H1 (cell line): ENCODE data around the gene OR10A4. TPM values are rescaled to one million over a fixed set of nuclear protein-coding genes. Genes with fewer than 3 reads are reported as not detected.
A peak's percentile ranks its signal among the peaks of the same experiment; 100 is the strongest.

Experiments
- CTCF ChIA-PET: fragments of 300-600 bp; sonication (Branson Sonifier 250); formaldehyde crosslinking; loops from one replicate; lab custom pipeline; 2021; ENCODE audit not compliant: partially characterized antibody; lab: Charles Lee
- POLR2A ChIA-PET: fragments of 300-600 bp; sonication (Branson Sonifier 250); formaldehyde crosslinking; loops from one replicate; lab custom pipeline; 2021; ENCODE audit warnings: inconsistent platforms; ENCODE audit not compliant: partially characterized antibody; lab: Charles Lee
- DNase-seq, 2 experiments: peaks; one replicate each; pipeline versions ENCODE4 v3.0.0 to v3.0.0-alpha.2; 2010 to 2022; ENCODE audit warnings: low spot score in 2 of 2, low read depth in 1 of 2, mixed read lengths in 1 of 2
- FAIRE-seq: peaks from 2 replicates; lab custom pipeline; 2011; peaks lifted over from hg19 to GRCh38; lab: Jason Lieb, UNC
- H2AFZ ChIP-seq: 2 replicates; pipeline ENCODE4 v1.8.1; 2012; ENCODE audit warnings: low read length, inconsistent platforms
- H2AK5ac ChIP-seq: 2 replicates; pipeline ENCODE4 v1.6.1; 2013; ENCODE audit warnings: low read depth, low read length
- H2BK120ac ChIP-seq: replicated peaks from 2 replicates; pipeline ENCODE3; 2013; ENCODE audit warnings: low read depth, low read length, inconsistent platforms
- H2BK12ac ChIP-seq: 2 replicates; pipeline ENCODE4 v1.6.1; 2013; ENCODE audit warnings: low read depth, low read length
- H2BK15ac ChIP-seq: 2 replicates; pipeline ENCODE4 v1.6.1; 2013; ENCODE audit warnings: low read length
- H2BK20ac ChIP-seq: 2 replicates; pipeline ENCODE4 v1.6.1; 2013; ENCODE audit warnings: low read length
- H2BK5ac ChIP-seq: 2 replicates; pipeline ENCODE4 v1.6.1; 2013; ENCODE audit warnings: low read depth, low read length
- H3K14ac ChIP-seq: 2 replicates; pipeline ENCODE4 v1.6.1; 2013; ENCODE audit warnings: inconsistent platforms; ENCODE audit not compliant: insufficient read length
- H3K18ac ChIP-seq: 2 replicates; pipeline ENCODE4 v1.6.1; 2013; ENCODE audit warnings: low read length; ENCODE audit errors: extremely low read depth
- H3K23ac ChIP-seq: 2 replicates; pipeline ENCODE4 v1.6.1; 2013; ENCODE audit warnings: inconsistent platforms; ENCODE audit not compliant: insufficient read length
- H3K23me2 ChIP-seq: 2 replicates; pipeline ENCODE4 v1.6.1; 2013; ENCODE audit warnings: low read depth, low read length
- H3K27ac ChIP-seq: 2 replicates; pipeline ENCODE4 v1.6.1; 2011; ENCODE audit warnings: low read depth, low read length, inconsistent platforms
- H3K27me3 ChIP-seq, 4 experiments: replicated peaks in 1 of 4; 1 replicate in 1 of 4; 2 replicates in 3 of 4; pipeline versions ENCODE4 v1.6.1 to v1.8.1; 2011 to 2013; ENCODE audit warnings: low read length in 3 of 4, mild to moderate bottlenecking in 3 of 4, inconsistent platforms in 2 of 4, mixed read lengths in 2 of 4, moderate library complexity in 1 of 4; ENCODE audit not compliant: control insufficient read depth in 3 of 4, insufficient read depth in 3 of 4; ENCODE audit errors: extremely low read depth in 1 of 4
- H3K36me3 ChIP-seq, 4 experiments: 2 replicates each; pipeline versions ENCODE4 v1.6.1 to v1.8.1; 2011 to 2013; ENCODE audit warnings: mild to moderate bottlenecking in 4 of 4, low read length in 3 of 4, moderate library complexity in 2 of 4, control low read depth in 1 of 4, inconsistent platforms in 1 of 4; ENCODE audit not compliant: insufficient read depth in 4 of 4, control insufficient read depth in 2 of 4
- H3K4ac ChIP-seq: replicated peaks from 2 replicates; pipeline ENCODE3; 2013; ENCODE audit warnings: low read length, low read depth, mixed read lengths, inconsistent platforms; ENCODE audit not compliant: insufficient read length
- H3K4me1 ChIP-seq, 4 experiments: replicated peaks in 1 of 4; 1 replicate in 1 of 4; 2 replicates in 3 of 4; pipeline versions ENCODE4 v1.6.1 to v1.8.1; 2011 to 2013; ENCODE audit warnings: low read length in 3 of 4, inconsistent platforms in 2 of 4, mixed read lengths in 1 of 4; ENCODE audit not compliant: insufficient read depth in 4 of 4, control insufficient read depth in 3 of 4
- H3K4me2 ChIP-seq, 2 experiments: 2 replicates each; pipeline versions ENCODE4 v1.6.1 to v1.8.1; 2011 to 2013; ENCODE audit warnings: low read depth in 2 of 2, low read length in 2 of 2, control low read depth in 1 of 2, inconsistent platforms in 1 of 2, mild to moderate bottlenecking in 1 of 2; ENCODE audit not compliant: insufficient read depth in 1 of 2
- H3K4me3 ChIP-seq, 4 experiments: fragments of 200-600, 300-600 bp in 1 of 4; sonication (generic), shearing (Covaris generic), sonication (Bioruptor Twin) in 1 of 4; 2 replicates each; pipeline versions ENCODE4 v1.5.1 to v1.8.1; 2011 to 2016; ENCODE audit warnings: low read length in 4 of 4, low read depth in 3 of 4, control low read depth in 2 of 4, inconsistent platforms in 2 of 4, mild to moderate bottlenecking in 2 of 4, mixed read lengths in 1 of 4, moderate library complexity in 1 of 4; ENCODE audit not compliant: insufficient read depth in 2 of 4; ENCODE audit errors: extremely low read depth in 1 of 4
- H3K56ac ChIP-seq: replicated peaks from 2 replicates; pipeline ENCODE3; 2013; ENCODE audit warnings: low read depth, mild to moderate bottlenecking, mixed read lengths, low read length, inconsistent platforms; ENCODE audit not compliant: insufficient read length
- H3K79me1 ChIP-seq: 2 replicates; pipeline ENCODE4 v1.6.1; 2013; ENCODE audit warnings: low read depth, low read length, control low read depth
- H3K79me2 ChIP-seq, 2 experiments: 2 replicates each; pipeline versions ENCODE4 v1.6.1 to v1.8.1; 2012 to 2013; ENCODE audit warnings: low read length in 2 of 2, mild to moderate bottlenecking in 2 of 2, inconsistent platforms in 1 of 2; ENCODE audit not compliant: insufficient read depth in 2 of 2, control insufficient read depth in 1 of 2
- H3K9ac ChIP-seq, 4 experiments: replicated peaks in 1 of 4; 1 replicate in 1 of 4; 2 replicates in 3 of 4; pipeline versions ENCODE4 v1.6.1 to v1.8.1; 2011 to 2013; ENCODE audit warnings: low read depth in 3 of 4, low read length in 3 of 4, control low read depth in 2 of 4, mild to moderate bottlenecking in 2 of 4, moderate library complexity in 2 of 4, inconsistent platforms in 1 of 4; ENCODE audit errors: extremely low read depth in 1 of 4
- H3K9me3 ChIP-seq, 2 experiments: 2 replicates each; pipeline versions ENCODE4 v1.6.1 to v1.8.1; 2012 to 2013; ENCODE audit warnings: mild to moderate bottlenecking in 2 of 2, moderate library complexity in 2 of 2, control low read depth in 1 of 2, inconsistent platforms in 1 of 2, low read depth in 1 of 2, low read length in 1 of 2, mixed read lengths in 1 of 2; ENCODE audit not compliant: insufficient read depth in 2 of 2
- H4K20me1 ChIP-seq, 2 experiments: replicated peaks in 1 of 2; 2 replicates each; pipeline versions ENCODE3 to v1.8.1; 2011 to 2013; ENCODE audit warnings: inconsistent platforms in 2 of 2, low read length in 2 of 2, mild to moderate bottlenecking in 1 of 2; ENCODE audit not compliant: insufficient read depth in 2 of 2, control insufficient read depth in 1 of 2
- H4K5ac ChIP-seq: 2 replicates; pipeline ENCODE4 v1.6.1; 2013; ENCODE audit warnings: low read length, low read depth, mixed read lengths, inconsistent platforms; ENCODE audit not compliant: insufficient read length
- H4K8ac ChIP-seq: 2 replicates; pipeline ENCODE4 v1.8.0; 2013; ENCODE audit warnings: mild to moderate bottlenecking, moderate library complexity, low read length, inconsistent platforms; ENCODE audit not compliant: insufficient read depth; ENCODE audit errors: extremely low read depth
- H4K91ac ChIP-seq: replicated peaks from 2 replicates; pipeline ENCODE3; 2013; ENCODE audit warnings: low read length, mixed read lengths, inconsistent platforms; ENCODE audit not compliant: insufficient read length
- CTCF ChIP-seq, 3 experiments: IDR thresholded peaks; 1 replicate in 2 of 3; 2 replicates in 1 of 3; pipeline versions ENCODE4 v1.5.1 to v1.6.1; 2011; ENCODE audit warnings: low read length in 3 of 3, mild to moderate bottlenecking in 3 of 3, inconsistent platforms in 2 of 3, low read depth in 1 of 3, moderate library complexity in 1 of 3; ENCODE audit not compliant: insufficient read depth in 1 of 3; ENCODE audit errors: control extremely low read depth in 1 of 3
- EP300 ChIP-seq, 2 experiments: IDR thresholded peaks; 1 replicate in 1 of 2; 2 replicates in 1 of 2; pipeline ENCODE4 v1.6.1; 2011 to 2012; ENCODE audit warnings: low read depth in 2 of 2, low read length in 2 of 2, mild to moderate bottlenecking in 2 of 2, borderline replicate concordance in 1 of 2, inconsistent platforms in 1 of 2, moderate library complexity in 1 of 2
- RAD21 ChIP-seq, 2 experiments: IDR thresholded peaks in 1 of 2; conservative IDR thresholded peaks in 1 of 2; 2 replicates each; pipeline ENCODE4 v1.6.1; 2011; ENCODE audit warnings: low read depth in 2 of 2, low read length in 2 of 2, improper control_type of control experiment in 1 of 2, inconsistent platforms in 1 of 2, mild to moderate bottlenecking in 1 of 2, moderate library complexity in 1 of 2
- RBBP5 ChIP-seq: IDR thresholded peaks from 2 replicates; pipeline ENCODE4 v1.7.1; 2012; ENCODE audit warnings: low read depth, mild to moderate bottlenecking, inconsistent platforms, low read length, moderate library complexity, borderline replicate concordance
- polyA plus RNA-seq, 7 experiments: library from polyadenylated mRNA; depleted of rRNA in 3 of 7; stranded (reverse) in 5 of 7; unstranded in 2 of 7; fragments of >200 nt in 5 of 7; fragments of 200-250 nt in 2 of 7; gene quantifications; 1 replicate in 5 of 7; 2 replicates in 1 of 7; 4 replicates in 1 of 7; pipeline versions ENCODE4 v1.2.1 to v1.2.3, GENCODE V29; 2011 to 2013; ENCODE audit warnings: missing spikeins in 2 of 7, mixed read lengths in 2 of 7
- total RNA-seq: library from RNA; stranded (reverse); fragmentation: NEBNext Ultra II Directional; extraction: Animal tissue kit (Norgen Biotek cat#: 25700); gene quantifications from 2 replicates; pipeline ENCODE4 v1.2.1, GENCODE V29; 2021

The OR10A4 gene
- total and polyA plus RNA-seq, 2 of the 8 experiments (the other 6 are each of a cell fraction or from before 2014, with no cell fraction given), result not detected

- Histone ChIP-seq H2AK5ac (no peak overlapping the region), H4K20me1 (no peaks in the 10 kb centered on the region), H3K23ac (no peak overlapping the region), H3K4ac (no peak overlapping the region), H2BK20ac (no peak overlapping the region), H4K5ac (no peak overlapping the region), H3K56ac (no peak overlapping the region), H3K23me2 (no peaks in the 10 kb centered on the region), H2AFZ (no peak overlapping the region), H3K4me3 (no peak overlapping the region), H3K79me1 (no peaks in the 10 kb centered on the region), H2BK120ac (no peak overlapping the region), H3K9me3 (no peaks in the 10 kb centered on the region), H4K91ac (no peak overlapping the region), H4K8ac (no peak overlapping the region), H2BK12ac (no peak overlapping the region)
- DNase-seq (no peak), FAIRE-seq (no peak)
- TF ChIP-seq CTCF (IDR thresholded peaks at IDR 0.05; ENCODE audit: control extremely low read depth in 1 of 3, insufficient read depth in 1 of 3, low read depth in 1 of 3, low read length in 3 of 3) (peak in 2 of 3 experiments; percentile 18 to 38; a peak in 2 of 4 replicates), RBBP5 (no peak), EP300 (IDR thresholded peaks at IDR 0.05; ENCODE audit: borderline replicate concordance in 1 of 2, low read depth in 2 of 2, low read length in 2 of 2) (no peak), RAD21 (IDR thresholded peaks at IDR 0.05 in 1 of 2, conservative IDR thresholded peaks at IDR 0.05 in 1 of 2; ENCODE audit: low read depth in 2 of 2, low read length in 2 of 2) (peak in 1 of 2 experiments; percentile 26; a peak in 2 of 4 replicates)
- TF ChIP-seq, all 59 proteins: peak for 2
- Histone ChIP-seq H3K27me3 (peaks cover 0 to 1% (median 0%) of the 10 kb centered on the region in 4 experiments; a peak in 1 of 7 replicates), H2BK5ac (no peak overlapping the region), H3K4me1 (no peaks in the 10 kb centered on the region), H3K18ac (no peak overlapping the region), H3K79me2 (no peaks in the 10 kb centered on the region), H3K36me3 (no peaks in the 10 kb centered on the region), H3K9ac (no peak overlapping the region), H3K27ac (no peak overlapping the region), H2BK15ac (no peak overlapping the region), H3K4me2 (no peak overlapping the region), H3K14ac (no peak overlapping the region)
- ChIA-PET CTCF (interaction anchor here (0.8 to 1.9 kb wide), 3 partner anchors 82 to 140 kb away, joined by 3 to 5 read pairs (median 4); no protein-coding TSS in a partner anchor), POLR2A (no interaction called here)
Measured at GRCh38 chr11:6894097-6894496, 17.7 kb downstream of the OR10A4 start.
